ENCODE measurements around the gene GALNT2. TPM values are rescaled to one million over a fixed set of nuclear protein-coding genes. Genes with fewer than 3 reads are reported as not detected.

GALNT2 gene
- total and polyA plus RNA-seq, 9 of the 15 experiments (the other 6 are each of a cell fraction or from before 2014, with no cell fraction given): 1.6 to 106 (median 51.9) TPM

DNA sequence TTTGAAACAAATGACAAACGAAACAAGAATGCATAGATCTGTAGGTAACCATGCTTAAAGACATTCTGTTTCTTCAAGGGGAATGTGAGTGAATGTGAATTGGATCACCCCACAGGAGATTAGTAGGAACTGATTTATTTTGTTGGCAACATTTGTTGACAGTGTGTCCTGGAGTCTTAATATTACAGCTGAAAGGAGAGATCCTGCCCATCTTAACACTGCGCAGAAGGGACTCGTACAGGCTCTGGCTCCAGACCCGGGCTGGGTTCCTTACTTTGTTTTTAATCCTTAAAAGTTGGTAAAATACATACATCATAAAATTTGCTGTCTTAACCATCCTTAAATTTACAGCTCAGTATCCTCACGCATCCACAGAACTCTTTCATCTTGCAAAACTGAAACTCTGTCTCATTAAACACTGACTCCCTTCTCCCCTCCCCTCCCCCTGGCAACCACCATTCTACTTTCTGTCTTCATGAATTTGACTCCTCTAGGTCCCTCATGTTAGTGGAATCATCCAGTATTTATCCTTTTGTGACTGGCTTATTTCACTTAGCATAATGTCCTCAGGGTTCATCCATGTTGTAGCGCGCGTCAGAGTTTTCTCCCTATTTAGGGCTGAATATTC lies 74.1 kb downstream of the GALNT2 start (continued):
- TF ChIP-seq CEBPZ (IDR thresholded peaks at IDR 0.05; ENCODE audit: borderline replicate concordance, low read depth, low read length) (no peak), PURB (CRISPR knock-in tag; IDR thresholded peaks at IDR 0.05; ENCODE audit: low read depth) (no peak), MBD1 (CRISPR knock-in tag; IDR thresholded peaks at IDR 0.05) (no peak), PHB2 (IDR thresholded peaks at IDR 0.05; ENCODE audit: low read depth) (no peak), CLOCK (CRISPR knock-in tag; IDR thresholded peaks at IDR 0.05; ENCODE audit: borderline replicate concordance) (no peak), ZFP30 (CRISPR knock-in tag; IDR thresholded peaks at IDR 0.05; ENCODE audit: borderline replicate concordance) (no peak), ZNF740 (CRISPR knock-in tag; IDR thresholded peaks at IDR 0.05) (no peak), ZNF740 (tag; IDR thresholded peaks at IDR 0.05) (no peak), ARID1B (IDR thresholded peaks at IDR 0.05) (no peak), ZNF76 (CRISPR knock-in tag; IDR thresholded peaks at IDR 0.05; ENCODE audit: borderline replicate concordance) (no peak), ZNF239 (CRISPR knock-in tag; IDR thresholded peaks at IDR 0.05) (no peak)

Data from K562 (cell line).